Fibroblast of peridontal ligament (primary cell): ENCODE data around the gene PRSS56.

Source experiments
- DNase-seq: peaks from one replicate; pipeline ENCODE4 v3.0.0-alpha.2; 2010; ENCODE audit errors: extremely low read depth

PRSS56 gene

DNA sequence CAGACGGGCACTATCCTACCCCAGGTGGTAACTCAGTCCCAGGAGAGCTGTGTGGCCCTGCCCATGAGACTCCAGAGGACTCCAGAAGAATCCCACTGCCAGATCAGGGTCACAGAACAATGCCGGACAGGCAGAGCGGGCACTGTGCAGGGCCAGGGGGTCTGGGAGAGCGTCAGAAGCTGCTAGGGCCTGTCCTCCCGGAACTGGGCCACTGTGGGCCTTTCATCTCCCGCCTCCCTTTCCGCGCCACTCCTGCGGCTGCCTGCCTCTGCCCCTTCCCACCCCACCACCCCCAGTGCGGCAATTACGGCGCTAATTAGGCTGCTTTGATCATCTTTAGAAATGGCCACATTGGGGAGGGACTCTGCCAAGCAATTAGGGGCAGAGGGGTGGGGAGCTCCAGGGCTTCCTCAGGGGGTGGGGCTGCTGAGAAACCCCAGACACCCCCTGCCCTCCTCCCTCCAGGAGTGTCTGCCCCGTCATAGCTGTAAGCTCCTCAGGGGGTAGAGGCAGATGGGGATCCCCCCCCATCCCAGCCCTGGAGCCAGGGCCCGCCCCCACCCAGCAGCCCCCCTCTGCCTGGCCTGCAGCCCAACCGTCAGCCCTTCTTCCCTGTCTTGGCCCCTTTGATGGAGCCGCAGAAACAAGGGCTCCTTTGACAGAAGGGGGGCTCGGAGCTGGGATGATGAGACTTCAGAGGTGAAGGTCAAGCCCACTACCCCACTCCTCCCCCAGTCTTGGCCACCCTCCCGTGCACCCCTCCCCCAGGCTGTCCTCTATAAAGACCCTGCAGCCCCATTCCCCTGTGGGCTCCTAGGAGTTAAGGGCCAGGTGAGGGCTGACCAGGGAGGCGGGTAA, at the start of gene PRSS56:
TSS of gene PRSS56 (plus strand) at position 808 of the 858 bp plus-strand sequence. CDS start 211 bp downstream, outside the sequence.
- DNase-seq, result no peak

DNA sequence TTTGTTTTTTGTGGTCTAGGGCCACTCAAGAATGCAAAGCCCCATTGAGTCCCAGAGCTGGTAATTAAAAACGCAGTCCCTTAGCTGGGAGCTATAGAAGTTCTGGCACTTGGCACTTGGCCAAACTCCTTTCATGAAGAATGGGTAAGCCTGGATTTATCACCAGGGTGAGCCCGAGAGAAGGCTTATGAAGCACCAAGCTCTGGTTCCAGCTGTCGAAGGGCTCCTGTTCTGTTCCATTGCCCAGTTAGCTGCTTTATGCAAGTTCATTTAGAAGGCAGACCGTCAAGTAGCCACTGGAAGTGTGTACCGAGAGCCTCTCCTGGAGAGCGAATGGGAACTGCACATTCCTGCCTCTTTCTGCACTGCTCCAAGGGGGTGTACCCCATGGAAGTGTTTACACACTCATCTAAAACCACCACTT, 46.7 kb upstream of the PRSS56 start:
- peak; percentile 0 for DNase-seq

- no peak for DNase-seq
Measured at GRCh38 chr2:232476045-232476444, 44.1 kb upstream of the PRSS56 start.

DNA sequence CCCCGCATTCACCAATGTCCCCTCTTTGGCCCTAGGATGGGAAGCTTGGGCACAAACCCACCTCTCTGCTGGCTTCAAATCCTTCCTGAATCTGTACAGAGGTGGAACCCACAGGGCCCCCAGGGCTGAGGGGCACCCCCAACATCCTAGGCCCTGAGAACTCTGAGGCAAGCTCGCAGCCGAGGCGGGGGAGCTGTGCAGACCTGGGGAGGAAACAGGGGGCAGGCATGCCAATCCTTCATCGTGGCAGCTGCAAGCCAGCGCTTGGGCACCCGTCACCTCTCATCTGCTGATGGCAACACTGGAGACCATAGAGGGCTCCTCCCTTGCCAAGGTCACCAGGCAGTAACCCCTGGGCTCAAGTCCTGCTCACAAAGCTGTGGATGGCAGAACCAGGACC, 43.4 kb upstream of the PRSS56 start:
- DNase-seq, result no peak

DNA sequence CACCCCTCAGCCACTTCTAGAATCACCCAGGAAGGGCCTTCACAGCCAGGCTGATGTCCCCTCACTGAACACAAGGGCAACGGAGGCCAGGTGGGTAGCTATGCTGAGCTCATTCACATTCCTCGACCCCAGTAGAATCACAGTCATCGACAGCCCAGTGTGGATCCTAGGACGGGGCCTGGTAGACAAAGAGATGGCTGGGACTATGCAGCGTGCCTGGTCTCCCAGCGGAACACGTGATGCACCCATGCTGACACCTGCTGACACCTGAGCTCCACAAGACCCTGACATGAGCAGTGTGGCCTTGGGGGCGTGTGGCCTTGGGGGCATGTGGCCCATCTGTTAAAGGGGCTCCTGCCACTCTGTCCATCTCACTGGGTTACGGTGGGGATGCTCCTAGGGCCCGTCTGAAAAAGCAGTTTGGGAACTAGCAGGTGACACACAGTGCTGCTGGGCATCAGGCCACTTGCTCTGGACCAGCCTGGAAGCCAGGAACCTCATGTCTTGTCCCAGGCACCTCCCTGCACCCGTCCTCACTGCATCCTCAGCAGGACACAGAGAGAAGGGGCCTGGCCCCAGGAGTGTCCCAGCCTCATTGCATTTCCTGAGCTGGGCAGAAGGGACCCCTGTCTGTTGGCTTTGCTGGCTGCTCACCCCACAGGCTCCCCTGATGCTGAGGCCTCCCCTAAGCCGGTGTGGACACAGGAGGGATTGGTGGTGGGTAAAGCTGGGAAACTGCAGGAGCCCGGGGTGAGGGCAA, 42.3 kb upstream of the PRSS56 start:
- no peak for DNase-seq

DNA sequence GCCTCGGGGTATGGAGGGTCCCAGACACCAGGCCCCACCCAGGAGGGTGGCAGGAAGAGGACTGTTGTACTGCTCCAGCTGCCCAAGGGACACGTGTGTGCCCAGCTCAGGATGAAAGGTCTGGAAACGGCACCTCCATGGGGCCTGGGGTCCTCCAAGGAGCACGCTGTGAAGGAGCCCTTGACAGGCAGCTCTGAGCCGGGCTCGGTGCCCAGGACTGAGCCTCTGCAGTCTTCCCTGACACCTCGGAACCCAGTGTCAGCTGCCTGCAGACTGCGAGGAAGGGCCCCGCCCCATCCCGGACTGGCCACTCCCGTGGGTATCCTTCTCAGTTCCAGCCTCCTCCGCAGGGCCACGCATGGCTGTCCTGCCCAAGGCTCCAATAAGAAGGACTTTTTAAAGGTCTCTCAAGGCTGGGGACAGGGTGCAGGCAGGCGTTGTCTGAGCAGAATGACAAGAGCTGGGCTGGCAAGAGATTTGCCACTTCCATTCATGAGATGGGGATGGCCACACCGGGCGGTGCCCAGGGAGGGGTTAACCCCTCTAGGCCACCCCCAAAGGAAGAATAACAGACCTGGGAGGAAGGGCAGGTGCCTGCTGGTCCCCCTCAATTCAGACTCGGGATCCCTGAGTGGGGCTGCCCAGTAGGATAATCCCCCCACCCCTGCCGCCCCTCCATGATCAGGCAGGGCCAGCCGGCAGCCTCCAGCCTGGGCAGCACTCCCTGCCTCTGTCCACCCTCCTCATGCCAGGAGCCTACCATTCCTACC, 41.4 kb upstream of the PRSS56 start:
- DNase-seq, result no peak

DNA sequence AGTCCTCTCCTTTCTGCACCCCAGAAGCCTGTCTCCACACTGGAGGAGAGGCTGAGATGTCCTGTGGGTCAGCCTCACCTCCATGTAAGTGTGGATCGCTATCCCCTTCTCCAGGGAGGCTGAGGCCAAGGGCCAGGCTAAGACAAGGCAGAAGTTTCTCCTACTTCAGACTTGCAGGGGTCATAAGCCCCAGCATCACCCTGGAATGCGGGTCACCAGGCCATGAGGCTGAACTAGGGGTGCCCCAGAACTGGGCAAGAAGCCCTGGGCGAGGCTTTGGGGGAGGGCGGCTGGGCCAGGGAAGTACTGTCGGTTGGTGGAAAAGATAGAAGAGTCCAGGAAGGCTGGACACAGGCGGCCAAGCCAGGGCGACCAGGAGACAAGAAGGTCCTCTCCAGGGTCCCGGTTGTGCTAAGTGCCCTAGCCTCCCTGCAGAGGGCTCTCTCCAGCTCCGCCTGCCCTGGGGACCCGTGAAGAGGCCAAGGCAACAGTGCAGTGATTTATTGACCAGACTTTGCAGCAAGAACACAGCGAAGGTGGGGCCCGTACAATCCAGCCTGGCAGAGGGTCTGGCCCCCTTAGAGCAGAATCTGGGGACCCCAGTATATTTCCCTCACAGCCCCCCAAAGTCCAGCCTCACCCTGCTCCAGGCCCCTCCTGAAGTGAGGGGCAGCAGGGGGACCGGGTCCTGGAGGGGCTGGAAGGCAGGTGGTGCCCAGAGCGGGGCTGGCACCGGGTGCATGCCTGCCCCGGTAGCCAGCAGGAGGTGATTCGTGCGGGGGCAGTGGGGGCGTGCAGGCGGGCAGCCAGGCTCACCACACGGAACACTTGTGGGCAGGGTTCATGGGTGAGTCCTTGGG, 40.6 kb upstream of the PRSS56 start:
- no peak for DNase-seq

GRCh38 chr2:232480201-232481190, 39.7 kb upstream of the PRSS56 start:
- no peak for DNase-seq

- no peak for DNase-seq
Measured at GRCh38 chr2:232481322-232482140, 38.7 kb upstream of the PRSS56 start.

- no peak for DNase-seq
Measured at GRCh38 chr2:232482301-232483238, 37.6 kb upstream of the PRSS56 start.

GRCh38 chr2:232483311-232483922, 36.8 kb upstream of the PRSS56 start:
- DNase-seq, result no peak

- DNase-seq, result no peak
Measured at GRCh38 chr2:232483923-232484627, 36.1 kb upstream of the PRSS56 start.

DNA sequence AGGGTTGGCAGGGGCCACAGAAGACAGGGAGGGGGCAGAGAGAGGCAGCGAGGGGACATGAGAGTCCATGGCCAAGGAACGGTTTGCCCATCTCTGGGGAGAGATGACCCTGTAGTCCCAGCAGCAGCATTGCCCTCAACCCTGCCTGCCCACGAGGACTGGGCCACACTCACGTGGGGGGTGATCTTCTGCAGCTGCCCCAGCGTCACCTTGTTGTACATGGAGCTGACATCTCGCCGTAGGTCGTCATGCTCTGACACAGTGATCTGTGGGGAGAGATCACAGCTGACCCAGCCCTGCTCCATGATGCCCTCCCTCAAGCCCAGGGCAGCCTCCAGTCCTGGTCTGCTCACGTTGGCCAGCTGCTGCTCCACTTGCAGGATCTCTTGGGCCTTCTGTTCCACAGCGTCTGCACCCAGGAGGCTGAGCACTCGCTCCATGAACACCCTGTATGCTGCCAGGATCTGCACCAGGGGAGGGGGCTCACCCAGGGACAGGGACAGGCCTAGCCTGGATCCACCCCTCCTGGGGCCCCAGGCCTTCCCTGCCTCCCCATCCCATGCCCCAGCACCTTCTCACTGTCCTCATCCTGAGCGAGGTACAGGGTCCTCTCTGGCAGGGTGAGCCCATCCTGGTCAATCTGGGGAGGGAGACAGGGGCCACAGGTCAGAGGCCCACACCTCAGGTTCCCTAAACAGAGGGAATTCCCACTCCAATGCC, 35.4 kb upstream of the PRSS56 start:
- DNase-seq, result no peak

- no peak for DNase-seq
Measured at GRCh38 chr2:232485348-232485756, 34.8 kb upstream of the PRSS56 start.

- no peak for DNase-seq
Measured at GRCh38 chr2:232485757-232486557, 34.2 kb upstream of the PRSS56 start.
